HepG2 (cell line): ENCODE measurements around the gene GALR2. TPM values are rescaled to one million over a fixed set of nuclear protein-coding genes. Genes with fewer than 3 reads are reported as not detected.

ENCODE experiments used
- CHD4 ChIP-seq: fragments of 200-600 bp; sonication (generic); IDR thresholded peaks from 2 replicates; pipeline ENCODE4 v1.7.0; 2017; ENCODE audit warnings: mild to moderate bottlenecking, low read length, borderline replicate concordance
- DZIP1 ChIP-seq: sonication (generic); formaldehyde crosslinking; IDR thresholded peaks from 2 replicates; pipeline ENCODE4 v1.5.0; 2020; ENCODE audit warnings: mild to moderate bottlenecking, missing genetic modification reagents
- GPBP1L1 ChIP-seq: sonication (generic); formaldehyde crosslinking; IDR thresholded peaks from 2 replicates; pipeline ENCODE4 v1.5.0; 2020; ENCODE audit warnings: mild to moderate bottlenecking, missing genetic modification reagents
- KLF6 ChIP-seq: IDR thresholded peaks from 2 replicates; pipeline ENCODE4 v1.8.0; 2016; ENCODE audit warnings: missing biosample characterization, missing genetic modification reagents
- MED1 ChIP-seq: sonication (generic); formaldehyde crosslinking; IDR thresholded peaks from 2 replicates; pipeline ENCODE4 v1.4.0; 2020; ENCODE audit warnings: missing genetic modification reagents
- MNT ChIP-seq: fragments of 450-650 bp; IDR thresholded peaks from 2 replicates; pipeline ENCODE4 v1.6.1; 2016
- RFX5 ChIP-seq: IDR thresholded peaks from 2 replicates; pipeline ENCODE4 v1.6.1; 2011; ENCODE audit warnings: low read depth, low read length, improper control_type of control experiment
- ZNF484 ChIP-seq: sonication (generic); formaldehyde crosslinking; IDR thresholded peaks from 2 replicates; pipeline ENCODE4 v1.5.1; 2020; ENCODE audit warnings: mild to moderate bottlenecking, low read depth, missing genetic modification reagents, borderline replicate concordance
- ZNF589 ChIP-seq: sonication (generic); formaldehyde crosslinking; conservative IDR thresholded peaks from 2 replicates; pipeline ENCODE4 v1.8.0; 2022; ENCODE audit warnings: mild to moderate bottlenecking, moderate library complexity, missing genetic modification reagents
- ZNF784 ChIP-seq: sonication (generic); formaldehyde crosslinking; IDR thresholded peaks from 2 replicates; pipeline ENCODE4 v1.5.1; 2020; ENCODE audit warnings: missing genetic modification reagents, mild to moderate bottlenecking, borderline replicate concordance
- ZNF891 ChIP-seq: sonication (generic); formaldehyde crosslinking; IDR thresholded peaks from 2 replicates; pipeline ENCODE4 v1.5.0; 2020; ENCODE audit warnings: mild to moderate bottlenecking, missing genetic modification reagents
- polyA plus RNA-seq, 8 experiments: library from polyadenylated mRNA; depleted of rRNA in 3 of 8; stranded (reverse) in 7 of 8; unstranded in 1 of 8; fragments of >200 nt; fragmentation: Illumina TruSeq in 4 of 8; extraction: Trizol in 4 of 8; gene quantifications; 2 replicates each; pipeline versions ENCODE4 v1.2.1 to v1.2.3, GENCODE V29; 2011 to 2016; ENCODE audit warnings: low read depth in 4 of 8, missing spikeins in 1 of 8, mixed read lengths in 1 of 8; ENCODE audit not compliant: insufficient read depth in 1 of 8
- total RNA-seq, 5 experiments: library from RNA; depleted of rRNA; stranded (reverse); fragments of >200 nt; fragmentation: Illumina TruSeq; extraction: Trizol; gene quantifications; 2 replicates each; pipeline ENCODE4 v1.2.3, GENCODE V29; 2016; ENCODE audit warnings: low read depth in 1 of 5

The GALR2 gene
- total and polyA plus RNA-seq, 2 of the 13 experiments (the other 11 are each of a cell fraction or from before 2014, with no cell fraction given) = 0.48 to 0.58 TPM

DNA sequence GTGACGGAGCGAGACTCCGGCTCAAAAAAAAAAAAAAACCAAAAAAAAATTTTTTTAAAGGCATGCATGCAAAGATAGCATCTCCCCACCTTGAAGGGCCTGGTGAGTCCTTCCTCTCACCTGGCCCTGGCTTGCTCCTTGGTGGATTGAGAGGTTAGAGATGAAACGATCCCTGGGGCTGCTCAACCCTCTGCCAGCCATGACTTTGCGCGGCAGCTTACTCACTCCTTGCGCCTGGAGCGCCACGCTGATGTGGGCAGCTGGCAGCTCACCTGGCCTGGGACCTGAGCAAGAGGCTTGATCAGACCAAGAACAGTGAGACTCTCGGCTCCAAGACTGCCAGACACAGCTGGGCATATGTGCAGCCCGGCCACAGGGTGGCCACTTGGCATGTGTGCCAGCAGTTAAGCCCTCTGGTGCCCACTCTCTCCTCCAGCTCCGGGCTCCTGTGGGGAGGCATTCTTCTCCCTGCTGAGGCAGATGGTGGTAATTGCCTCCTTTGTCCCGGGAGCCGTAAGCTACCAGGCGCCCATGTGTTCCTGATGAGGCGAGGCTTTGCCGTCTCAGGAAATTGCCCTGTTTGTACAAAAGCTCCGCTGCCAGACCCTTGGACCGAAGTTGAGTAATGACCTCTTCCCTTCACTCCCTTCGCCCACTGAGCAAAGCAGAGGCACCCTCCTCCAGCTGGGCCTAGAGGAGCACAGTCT, 42.4 kb upstream of the GALR2 start (continued):
- no peak for TF ChIP-seq ZNF784 (CRISPR knock-in tag)
- no peak for TF ChIP-seq ZNF484 (CRISPR knock-in tag)
- TF ChIP-seq MED1 (CRISPR knock-in tag) = 0 out of 2 replicates have a peak, but pooled peaks have one; percentile 65
- TF ChIP-seq ZNF589 (CRISPR knock-in tag) = no peak
- no peak for TF ChIP-seq RFX5
- TF ChIP-seq MNT = no peak
- no peak for TF ChIP-seq GPBP1L1
- TF ChIP-seq CHD4 = no peak
- peak; percentile 63; the same call in 1 of the 2 replicates for TF ChIP-seq ZNF891 (CRISPR knock-in tag)
- TF ChIP-seq KLF6 (CRISPR knock-in tag) = no peak
- TF ChIP-seq DZIP1 (CRISPR knock-in tag) = no peak
